ENCODE results near the gene WDR27. TPM values are rescaled to one million over a fixed set of nuclear protein-coding genes. Genes with fewer than 3 reads are reported as not detected.
"Not testable (repeated sequence)": the region's sequence is repeated elsewhere in the genome, so short reads cannot be mapped to it uniquely, and the experiment has no call there.

The WDR27 gene
- total RNA-seq, 2 experiments from 2014 or later: 48.8 to 49.6 TPM

GRCh38 chr6:169518451-169518850 lies 183.4 kb downstream of the WDR27 start:
- Mint-ChIP-seq H3K27ac (no peak overlapping the region), H3K4me1 (ENCODE audit: low read depth) (peaks cover 5% of the 10 kb centered on the region), H3K9me3 (peaks cover 23% of the 10 kb centered on the region), H3K36me3 (ENCODE audit: low read depth) (peaks cover 16% of the 10 kb centered on the region), H3K27me3 (no peaks in the 10 kb centered on the region), H3K4me3 (no peak overlapping the region)
- DNase-seq (no peak), ATAC-seq (no peak)
- intact Hi-C loops (cut with micrococcal nuclease): no loop called here
- ChIA-PET CTCF (no interaction called here), POLR2A (no interaction called here)
- TF ChIP-seq CTCF (IDR thresholded peaks at IDR 0.05): no peak

- Mint-ChIP-seq H3K4me1 (ENCODE audit: low read depth) (no peaks in the 10 kb centered on the region), H3K27me3 (no peaks in the 10 kb centered on the region), H3K36me3 (ENCODE audit: low read depth) (peaks cover 2% of the 10 kb centered on the region), H3K4me3 (no peak overlapping the region), H3K27ac (no peak overlapping the region), H3K9me3 (peaks cover 6% of the 10 kb centered on the region)
- DNase-seq: no peak
- ChIA-PET CTCF (no interaction called here), POLR2A (no interaction called here)
- intact Hi-C loops (cut with micrococcal nuclease): no loop called here
- no peak for TF ChIP-seq CTCF (IDR thresholded peaks at IDR 0.05)
- ATAC-seq: no peak
Measured at GRCh38 chr6:169513478-169514193, 188.2 kb downstream of the WDR27 start.

DNA sequence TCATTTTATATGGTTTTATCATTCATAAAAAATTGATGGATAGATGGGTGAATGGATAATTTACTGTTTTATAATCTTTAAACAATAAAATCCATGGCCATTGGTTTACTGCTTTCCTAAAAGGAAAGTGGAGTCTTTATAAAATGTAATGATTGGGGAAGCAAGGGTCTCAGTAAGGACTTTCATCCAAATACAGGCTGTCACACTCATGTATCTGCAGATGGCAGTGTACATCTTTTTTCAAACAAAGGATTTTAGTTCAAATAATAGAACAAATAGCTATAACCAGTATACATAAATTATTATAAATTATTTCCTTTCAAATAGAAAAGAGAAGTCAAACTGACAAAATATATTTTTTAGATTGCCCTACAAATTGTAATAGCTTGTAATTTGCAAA lies 190.0 kb downstream of the WDR27 start:
- H3K4me3 Mint-ChIP-seq; ATAC-seq; H3K27ac Mint-ChIP-seq; H3K36me3 Mint-ChIP-seq (ENCODE audit: low read depth); H3K27me3 Mint-ChIP-seq; POLR2A ChIA-PET; H3K4me1 Mint-ChIP-seq (ENCODE audit: low read depth); intact Hi-C loops (cut with micrococcal nuclease); DNase-seq; H3K9me3 Mint-ChIP-seq: not testable (repeated sequence)
- CTCF ChIA-PET: interaction anchor here (0.8 to 1.2 kb wide), 2 partner anchors 80 to 379 kb away, joined by 3 read pairs; no protein-coding TSS in a partner anchor

DNA sequence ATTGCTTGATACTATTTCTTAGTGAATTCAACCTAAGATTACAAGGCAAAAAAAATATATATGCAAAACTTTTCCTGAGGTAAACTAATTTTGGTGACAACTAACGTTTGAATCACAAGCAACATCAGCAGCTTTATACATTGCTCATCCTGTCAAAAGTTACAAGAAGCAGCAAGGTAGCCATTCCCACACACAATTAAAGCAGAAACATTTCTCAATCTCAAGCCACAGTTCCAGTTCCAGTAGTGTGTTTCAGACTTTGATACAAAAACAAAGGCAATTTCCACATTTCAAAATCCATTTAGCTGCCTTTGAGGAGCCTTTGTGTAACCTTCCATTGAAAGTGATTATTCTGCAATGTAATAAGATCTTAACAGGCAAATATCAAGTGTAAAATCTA lies 191.0 kb downstream of the WDR27 start:
- Mint-ChIP-seq H3K27me3 (no peaks in the 10 kb centered on the region), H3K27ac (no peak overlapping the region), H3K4me3 (no peak overlapping the region), H3K4me1 (ENCODE audit: low read depth) (no peaks in the 10 kb centered on the region), H3K36me3 (ENCODE audit: low read depth) (no peaks in the 10 kb centered on the region), H3K9me3 (no peaks in the 10 kb centered on the region)
- DNase-seq: no peak
- TF ChIP-seq CTCF (IDR thresholded peaks at IDR 0.05): no peak
- ATAC-seq: no peak
- intact Hi-C loops (cut with micrococcal nuclease): no loop called here
- CTCF ChIA-PET: no interaction called here
- POLR2A ChIA-PET: no interaction called here

DNA sequence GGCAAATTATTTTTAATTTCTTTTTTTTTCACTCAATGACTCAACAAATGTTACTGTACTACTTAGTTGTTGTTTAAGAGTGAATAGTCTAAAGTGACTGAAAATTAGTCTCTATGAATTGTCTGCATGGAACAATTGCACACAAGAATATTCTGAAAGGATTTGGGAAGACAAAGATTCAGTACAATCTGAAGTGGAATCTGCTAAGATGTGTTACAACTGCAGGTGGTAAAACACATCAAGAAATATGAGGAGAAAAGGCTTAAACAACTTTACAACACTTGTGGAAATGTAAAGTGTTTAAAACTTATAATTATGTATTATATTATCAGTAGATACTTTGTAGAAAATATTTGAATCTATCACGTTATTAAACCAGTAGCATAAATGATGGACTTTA lies 193.4 kb downstream of the WDR27 start:
- POLR2A ChIA-PET: no interaction called here
- no peaks in the 10 kb centered on the region for H3K36me3 Mint-ChIP-seq (ENCODE audit: low read depth)

More for the DNA sequence above, 193.4 kb downstream of the WDR27 start:
- Mint-ChIP-seq H3K9me3 (no peaks in the 10 kb centered on the region), H3K27ac (no peak overlapping the region), H3K27me3 (no peaks in the 10 kb centered on the region), H3K4me3 (no peak overlapping the region), H3K4me1 (ENCODE audit: low read depth) (no peaks in the 10 kb centered on the region)
- CTCF ChIA-PET: no interaction called here
- intact Hi-C loops (cut with micrococcal nuclease): no loop called here
- no peak for ATAC-seq
- DNase-seq: no peak
- no peak for TF ChIP-seq CTCF (IDR thresholded peaks at IDR 0.05)
